ENCODE data around the gene CDH3.
"Not testable (repeated sequence)": the region's sequence is repeated elsewhere in the genome, so short reads cannot be mapped to it uniquely, and the experiment has no call there.

Gene CDH3

DNA sequence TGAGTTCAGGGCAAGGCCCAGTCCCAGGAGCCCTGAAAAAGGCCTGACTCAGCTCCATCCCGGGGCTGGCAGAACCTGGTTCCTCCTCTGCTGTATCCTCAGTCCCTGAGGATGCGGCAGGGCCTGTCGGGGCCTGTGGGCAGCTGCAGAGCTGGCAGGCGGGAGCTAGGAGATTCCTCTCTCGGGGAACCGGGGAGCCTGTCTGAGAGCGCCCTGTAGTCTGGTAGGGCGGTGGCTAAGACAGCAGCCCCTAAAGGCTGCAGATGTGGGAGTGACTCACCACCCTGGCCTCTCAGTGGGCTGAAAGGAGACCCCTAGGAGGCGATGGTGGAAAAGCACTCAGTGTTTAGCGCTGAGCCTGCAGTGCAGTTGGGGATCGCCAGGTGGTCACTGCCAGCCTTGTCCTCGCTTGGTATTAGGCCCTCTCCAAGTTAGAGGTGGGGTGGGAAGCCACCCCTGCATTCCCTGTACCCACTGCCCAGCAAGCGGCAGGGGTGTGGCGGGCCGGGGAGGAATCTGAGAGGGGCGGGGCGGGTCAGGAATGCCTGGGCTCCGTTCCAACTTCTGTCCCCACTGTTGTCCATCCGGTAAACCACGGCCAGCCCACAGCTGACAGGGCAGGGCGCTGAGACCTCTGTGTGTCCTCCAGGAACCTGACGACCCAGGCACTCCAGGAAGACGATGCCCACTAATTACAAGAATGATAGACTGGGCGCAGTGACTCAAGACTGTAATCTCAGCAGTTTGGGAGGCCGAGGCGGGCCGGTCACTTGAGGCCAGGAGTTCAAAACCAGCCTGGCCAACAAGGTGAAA lies 62.4 kb downstream of the CDH3 start:
- DNase-seq: peak; percentile 64

DNA sequence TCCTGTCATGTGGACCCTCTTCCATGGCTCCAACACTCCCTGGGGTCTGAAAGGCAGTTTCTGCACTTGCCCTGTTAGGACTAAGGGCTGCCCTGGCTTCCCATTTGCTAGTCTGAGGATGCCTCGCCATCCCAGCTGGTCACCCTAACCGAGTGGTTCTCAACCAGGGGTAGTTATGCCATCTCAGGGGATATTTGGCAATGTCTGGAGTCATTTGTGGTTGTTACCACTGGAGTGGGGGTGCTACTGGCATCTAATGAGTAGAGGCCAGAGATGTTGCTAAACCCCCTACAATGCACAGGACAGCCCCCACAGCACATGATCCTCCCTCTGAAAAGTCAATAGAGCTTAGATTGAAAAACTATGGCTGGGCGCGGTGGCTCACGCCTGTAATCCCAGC lies 65.1 kb downstream of the CDH3 start:
- DNase-seq: no peak

DNA sequence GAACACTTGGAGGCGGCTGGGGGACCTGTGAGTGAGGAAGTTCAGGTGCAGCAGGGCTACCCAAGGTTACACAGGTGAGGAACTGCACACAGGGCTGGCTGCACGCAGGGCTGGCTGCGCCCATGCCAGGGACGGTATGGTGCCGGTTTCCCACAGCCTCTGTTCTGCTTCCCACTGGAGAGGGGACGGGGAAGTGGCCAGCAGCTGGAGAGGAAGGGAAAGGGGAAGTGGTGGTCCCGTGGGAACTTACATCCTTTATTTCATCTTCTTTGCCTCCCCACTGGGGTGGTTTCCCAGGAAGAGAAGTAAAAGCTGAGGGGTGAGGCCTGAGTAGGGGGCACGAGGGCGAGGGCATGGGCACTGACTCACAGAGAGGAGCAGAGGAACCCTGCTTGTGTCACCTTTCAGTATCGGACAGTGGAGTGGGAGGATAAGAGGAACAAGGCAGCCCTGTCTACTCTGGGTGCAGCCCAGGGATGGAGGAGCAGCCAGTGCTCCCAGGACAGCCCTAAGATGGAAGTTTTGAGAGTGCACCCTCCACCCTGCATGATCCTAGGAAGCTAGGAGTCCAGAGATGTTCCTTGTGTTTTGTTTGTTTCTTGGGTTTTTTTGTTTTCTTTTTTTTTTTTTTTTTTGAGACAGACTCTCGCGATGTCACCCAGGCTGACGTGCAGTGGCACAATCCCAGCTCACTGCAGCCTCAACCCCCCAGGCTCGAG lies 66.5 kb downstream of the CDH3 start:
- DNase-seq: no peak

DNA sequence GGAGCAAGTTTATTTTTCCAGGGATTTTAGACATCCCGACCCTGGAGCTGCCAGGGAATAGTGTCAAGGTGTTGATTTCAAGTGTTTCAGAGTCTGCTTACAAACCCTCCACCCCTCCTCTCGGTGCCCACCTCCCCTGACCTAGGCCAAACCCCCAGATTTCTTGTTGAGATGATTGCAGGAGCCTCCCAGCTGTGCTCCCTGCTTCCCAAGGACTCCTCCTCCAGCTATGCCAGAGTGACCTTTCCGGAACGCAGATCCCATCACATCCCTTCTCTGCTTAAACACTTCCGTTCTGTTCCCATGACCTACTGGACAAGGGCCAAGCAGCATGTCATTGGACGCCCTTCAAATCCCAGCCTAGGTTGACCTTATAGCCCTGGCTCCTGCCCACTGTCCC lies 68.3 kb downstream of the CDH3 start:
- no peak for DNase-seq

DNA sequence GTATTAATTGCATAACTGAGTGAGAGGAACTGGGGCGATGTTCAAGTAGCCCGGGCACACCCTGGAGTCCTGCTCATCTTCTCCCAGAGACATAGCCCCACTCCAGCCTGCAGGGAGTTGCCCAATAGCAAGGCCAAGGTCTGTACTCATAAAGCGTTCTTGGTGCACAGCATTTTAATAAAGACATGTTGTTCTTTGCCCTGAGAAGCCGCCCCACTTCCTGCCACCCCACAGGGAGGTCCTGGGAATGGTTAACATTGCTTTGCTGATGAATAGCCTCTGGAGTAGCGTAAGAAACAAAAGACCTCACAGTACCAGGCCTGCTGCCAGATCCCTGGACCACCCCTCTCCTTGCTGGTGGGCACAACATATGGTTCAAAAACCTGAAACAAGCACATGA lies 70.4 kb downstream of the CDH3 start:
- no peak for DNase-seq

DNA sequence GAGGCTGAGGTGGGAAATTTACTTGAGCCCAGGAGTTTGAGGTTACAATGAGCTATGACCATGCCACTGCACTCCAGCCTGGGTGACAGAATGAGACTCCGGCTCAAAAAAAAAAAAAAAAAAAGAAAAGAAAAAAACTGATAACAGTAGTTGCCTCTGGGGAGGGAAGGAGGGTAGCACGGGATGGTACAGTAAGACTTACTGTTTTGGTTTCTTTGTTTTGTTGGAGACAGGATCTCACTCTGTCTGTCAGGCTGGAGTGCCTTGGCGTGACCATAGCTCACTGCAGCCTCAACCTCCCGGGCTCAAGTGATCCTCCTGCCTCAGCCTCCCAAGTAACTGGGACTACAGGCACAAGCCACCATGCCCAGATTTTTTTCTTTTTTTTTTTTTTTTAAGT lies 71.4 kb downstream of the CDH3 start:
- DNase-seq: not testable (repeated sequence)

DNA sequence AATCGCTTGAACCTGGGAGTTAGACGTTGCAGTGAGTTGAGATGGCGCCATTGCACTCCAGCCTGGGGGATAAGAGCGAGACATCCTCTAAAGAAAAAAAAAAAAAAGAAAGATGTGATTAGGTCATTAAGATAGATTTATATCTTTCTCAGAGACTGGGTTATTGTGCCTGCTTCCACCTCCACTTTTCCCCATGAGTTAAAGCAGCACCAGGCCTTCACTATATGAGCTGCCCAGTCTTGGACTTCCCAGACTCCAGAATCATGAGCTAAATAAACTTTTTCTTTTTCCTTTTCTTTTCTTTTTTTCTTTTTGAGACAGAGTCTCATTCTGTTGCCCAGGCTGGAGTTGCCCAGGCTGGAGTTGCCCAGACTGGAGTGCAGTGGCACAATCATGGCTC lies 72.6 kb downstream of the CDH3 start:
- no peak for DNase-seq

DNA sequence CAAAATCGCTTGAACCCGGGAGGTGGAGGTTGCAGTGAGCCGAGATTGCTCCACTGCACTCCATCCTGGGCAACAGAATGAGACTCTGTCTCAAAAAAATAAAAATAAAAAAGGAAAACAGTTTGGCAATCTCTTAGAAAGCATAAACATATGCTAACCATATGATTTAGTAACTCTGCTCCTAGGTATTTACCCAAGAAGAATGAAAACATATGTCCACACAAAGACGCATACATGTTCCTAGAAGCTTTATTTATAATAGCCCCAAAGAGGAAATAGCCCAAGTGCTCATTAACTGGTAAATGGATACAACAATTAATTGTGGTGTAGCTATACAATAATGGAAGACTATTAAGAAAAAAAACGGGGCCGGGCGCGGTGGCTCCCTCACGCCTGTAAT lies 73.5 kb downstream of the CDH3 start:
- DNase-seq: no peak

DNA sequence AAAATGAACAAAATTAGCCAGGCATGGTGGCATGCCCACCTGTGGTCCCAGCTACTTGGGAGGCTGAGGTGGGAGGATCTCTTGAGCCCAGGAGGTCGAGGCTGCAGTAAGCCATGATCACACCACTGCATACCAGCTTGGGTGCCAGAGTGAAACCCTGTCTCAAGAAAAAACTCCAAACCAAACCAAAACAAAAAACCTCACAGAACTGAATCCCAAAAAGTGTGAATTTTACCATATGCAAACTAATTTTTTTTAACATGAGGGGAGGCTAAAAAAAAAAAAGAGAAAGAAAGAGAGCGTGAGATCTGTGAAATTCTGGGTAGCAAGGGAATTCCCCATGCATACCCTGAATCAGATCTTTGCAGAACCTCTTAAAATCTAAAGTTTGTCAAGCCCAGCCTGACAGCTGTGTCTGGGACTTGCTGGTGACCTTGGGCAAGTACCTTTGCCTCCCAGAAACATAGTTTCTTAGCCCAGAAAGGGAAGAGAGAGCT lies 74.9 kb downstream of the CDH3 start:
- no peak for DNase-seq

DNA sequence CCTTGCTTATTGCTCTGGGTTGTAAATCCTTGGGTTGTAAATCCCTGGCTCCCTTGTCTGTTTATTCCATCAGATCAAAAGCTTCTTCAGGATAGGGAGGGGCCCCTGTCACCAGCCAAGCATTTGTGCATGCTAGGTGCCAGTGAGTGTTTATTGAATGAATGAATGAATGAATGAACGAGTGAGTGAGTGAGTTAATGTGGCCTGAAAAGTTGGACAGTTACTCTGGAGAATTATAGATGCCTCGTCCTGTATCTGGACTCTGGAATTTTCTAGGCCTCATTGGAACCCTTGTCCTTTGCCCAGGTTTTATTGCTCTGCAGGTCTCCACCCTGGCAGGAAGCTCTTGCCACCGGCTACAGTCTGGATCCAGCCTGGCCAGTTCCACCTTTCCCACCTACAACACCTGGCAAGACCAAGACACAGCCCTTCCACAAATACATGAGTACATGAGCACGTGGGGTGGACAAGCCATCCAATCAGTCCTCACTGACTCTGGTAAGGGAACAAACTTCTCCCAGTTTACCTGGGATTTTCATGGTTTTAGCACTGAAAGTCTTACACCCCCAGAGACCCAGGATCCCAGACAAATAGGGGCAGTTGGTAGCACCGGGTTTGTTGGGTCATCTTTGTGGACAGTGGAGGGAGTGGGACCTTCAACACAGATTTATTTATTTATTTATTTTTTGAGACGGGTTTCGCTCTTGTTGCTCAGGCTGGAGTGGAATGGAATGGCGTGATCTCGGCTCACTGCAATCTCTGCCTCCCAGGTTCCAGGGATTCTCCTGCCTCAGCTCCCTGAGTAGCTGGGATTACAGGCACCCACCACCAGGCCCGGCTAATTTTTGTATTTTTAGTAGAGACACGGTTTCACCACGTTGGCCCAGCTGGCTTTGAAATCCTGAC lies 77.3 kb downstream of the CDH3 start:
- DNase-seq: no peak

DNA sequence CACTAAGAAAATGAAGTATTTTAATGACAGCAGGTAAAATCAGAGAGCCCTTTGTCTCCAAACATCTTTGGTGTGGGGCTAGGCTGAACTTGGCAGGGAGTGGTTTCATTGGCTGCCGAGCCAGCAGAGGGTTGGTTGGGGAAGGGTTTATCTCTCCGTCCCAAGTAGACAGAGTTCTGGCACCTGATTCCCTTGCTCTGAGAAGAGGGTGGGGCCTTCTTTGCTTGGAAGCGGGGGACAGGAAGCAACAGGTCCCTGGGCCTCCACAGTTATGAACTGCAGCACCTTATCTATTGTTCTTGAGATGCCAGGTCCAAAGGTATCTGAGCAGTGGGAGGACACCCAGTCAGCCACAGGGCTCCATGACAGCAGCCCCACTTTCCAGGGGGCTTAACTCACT lies 79.7 kb downstream of the CDH3 start:
- DNase-seq: no peak

DNA sequence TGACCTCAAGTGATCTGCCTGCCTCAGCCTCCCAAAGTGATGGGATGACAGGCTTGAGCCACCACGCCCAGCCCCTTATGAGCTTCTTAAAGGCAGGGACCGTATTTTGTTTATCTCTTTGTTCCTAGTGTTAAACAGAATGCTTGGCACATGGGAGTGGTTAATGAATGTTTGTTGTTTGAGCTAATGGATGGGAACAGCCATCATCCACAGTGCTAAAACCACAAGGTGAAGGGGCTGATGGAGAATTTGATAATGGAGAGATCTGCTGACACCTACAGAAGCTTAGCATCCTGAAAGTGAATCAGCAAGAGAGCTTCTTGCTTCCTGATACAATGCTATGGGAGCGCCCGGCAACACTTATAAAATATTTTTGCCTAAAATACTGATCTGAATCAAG lies 83.4 kb downstream of the CDH3 start:
- DNase-seq: no peak

DNA sequence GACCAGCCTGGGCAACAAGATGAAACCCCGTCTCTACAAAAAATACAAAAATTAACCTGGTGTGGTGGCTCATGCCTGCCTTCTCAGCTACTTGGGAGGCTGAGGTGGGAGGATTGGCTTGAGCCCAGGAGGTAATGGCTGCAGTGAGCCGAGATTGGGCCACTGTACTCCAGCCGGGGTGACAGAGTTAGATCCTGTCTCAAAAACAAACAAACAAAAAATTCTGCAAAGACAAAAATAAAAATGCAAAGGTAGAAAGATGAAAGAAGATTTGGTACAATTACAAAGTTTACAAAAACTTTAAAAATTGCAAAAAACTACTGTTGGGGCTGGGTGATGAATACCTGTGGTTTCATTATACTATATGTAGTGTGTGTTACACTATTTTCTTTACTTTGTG lies 86.5 kb downstream of the CDH3 start:
- no peak for DNase-seq

DNA sequence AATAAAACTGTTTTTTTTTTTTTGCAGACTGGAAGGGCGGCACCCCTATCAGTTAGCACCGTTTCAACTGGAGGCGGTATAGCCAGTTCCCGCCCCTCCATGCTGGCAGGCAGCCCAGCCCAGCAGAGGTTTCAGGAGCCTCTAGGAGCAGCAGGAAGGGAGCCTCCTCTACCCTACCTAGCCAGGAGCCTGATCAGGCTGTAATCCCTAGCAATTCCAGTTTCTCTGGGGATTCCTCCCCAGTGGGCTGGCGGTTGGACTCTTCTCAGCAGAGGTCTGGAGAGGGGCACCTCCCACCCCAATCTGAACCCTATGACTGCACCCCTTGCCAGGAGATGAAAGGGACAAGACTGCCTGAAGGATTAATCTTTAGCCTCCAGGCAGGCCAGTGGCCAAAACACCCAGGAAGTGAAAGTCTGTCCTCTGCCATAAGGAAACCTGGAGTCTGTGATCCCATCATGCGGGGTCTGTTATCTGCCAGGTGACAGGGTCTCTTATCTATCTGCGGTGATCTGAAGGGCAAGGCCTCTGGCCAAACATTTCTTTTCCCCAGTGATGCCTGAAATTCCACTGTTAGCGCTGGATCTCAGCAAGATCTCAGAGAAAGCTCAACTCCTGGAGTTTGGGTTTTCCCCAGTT lies 87.1 kb downstream of the CDH3 start:
- no peak for DNase-seq

DNA sequence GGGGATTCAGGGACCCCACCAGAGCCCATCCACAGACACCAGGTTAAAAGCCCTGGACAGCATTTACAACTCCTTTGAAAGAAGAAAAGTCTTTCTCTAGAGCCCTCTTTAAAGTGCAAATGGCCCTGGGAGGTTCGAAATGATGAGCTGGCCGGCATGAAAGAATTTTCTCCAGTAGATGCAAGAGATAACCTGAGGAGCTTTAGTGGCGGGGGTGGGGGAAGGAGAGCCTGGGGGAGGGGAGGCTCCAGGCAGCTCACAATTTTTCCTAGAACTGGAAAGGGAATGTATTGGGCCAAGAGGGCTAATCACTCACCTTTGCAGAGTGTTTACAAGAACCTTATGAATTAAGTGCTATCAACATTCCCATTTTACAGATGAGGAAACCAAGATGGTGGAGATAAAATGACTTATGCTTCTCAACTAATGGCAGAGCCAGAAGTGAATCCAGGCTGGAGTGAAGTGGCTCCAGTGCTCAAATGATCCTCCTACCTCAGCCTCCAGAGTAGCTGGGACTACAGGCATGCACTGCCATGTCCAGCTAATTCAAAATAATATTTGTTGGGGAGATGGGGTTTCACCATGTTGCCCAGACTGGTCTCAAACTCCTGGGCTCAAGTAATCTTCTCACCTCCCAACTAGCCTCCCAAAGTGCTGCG lies 87.8 kb downstream of the CDH3 start:
- DNase-seq: no peak

DNA sequence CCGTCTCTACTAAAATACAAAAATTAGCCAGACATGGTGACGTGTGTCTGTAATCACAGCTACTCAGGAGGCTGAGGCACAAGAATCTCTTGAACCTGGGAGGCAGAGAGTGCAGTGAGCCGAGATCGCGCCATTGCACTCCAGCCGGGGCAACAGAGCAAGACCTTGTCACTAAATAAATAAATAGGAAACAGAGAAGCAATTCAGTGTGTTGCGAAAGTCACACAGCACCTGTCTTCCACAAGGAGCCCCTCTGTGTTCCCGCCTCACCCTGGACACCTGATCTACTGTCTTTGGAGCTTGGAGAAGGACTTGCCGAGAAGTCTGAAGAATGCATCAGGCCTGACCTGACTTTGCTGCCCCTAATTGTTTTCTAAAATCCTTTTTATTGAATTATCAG lies 88.5 kb downstream of the CDH3 start:
- DNase-seq: no peak

DNA sequence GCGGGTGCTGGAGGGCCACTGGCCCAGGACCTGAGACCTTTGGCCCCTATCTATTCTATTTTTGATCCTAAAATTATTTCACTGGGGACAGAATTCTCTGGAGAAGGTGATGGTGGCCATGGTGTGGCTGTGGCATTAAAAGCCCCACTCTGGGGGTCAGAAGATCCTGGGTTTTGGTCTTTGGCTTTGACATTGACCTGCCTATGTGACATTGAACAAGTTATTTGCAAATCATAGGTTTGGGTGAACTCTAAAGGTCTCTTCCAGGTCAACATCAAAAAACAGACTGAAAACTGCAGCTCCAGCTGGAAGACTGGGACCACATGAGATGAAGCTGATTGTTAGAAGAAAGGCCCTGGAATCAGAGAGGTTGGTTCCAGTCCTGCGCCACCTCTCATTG lies 89.7 kb downstream of the CDH3 start:
- DNase-seq: no peak

DNA sequence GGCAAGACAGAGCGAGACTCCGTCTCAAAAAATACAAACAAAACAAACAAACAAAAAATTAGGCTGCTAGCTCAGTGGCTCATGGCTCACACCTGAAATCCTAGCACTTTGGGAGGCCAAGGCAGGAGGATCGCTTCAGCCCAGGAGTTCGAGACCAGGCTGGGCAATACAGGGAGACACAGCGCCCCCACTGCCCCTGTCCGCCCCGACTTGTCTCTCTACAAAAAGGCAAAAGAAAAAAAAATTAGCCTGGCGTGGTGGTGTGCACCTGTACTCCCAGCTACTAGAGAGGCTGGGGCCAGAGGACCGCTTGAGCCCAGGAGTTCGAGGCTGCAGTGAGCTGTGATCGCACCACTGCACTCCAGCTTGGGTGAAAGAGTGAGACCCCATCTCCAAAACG lies 91.5 kb downstream of the CDH3 start:
- DNase-seq: no peak

DNA sequence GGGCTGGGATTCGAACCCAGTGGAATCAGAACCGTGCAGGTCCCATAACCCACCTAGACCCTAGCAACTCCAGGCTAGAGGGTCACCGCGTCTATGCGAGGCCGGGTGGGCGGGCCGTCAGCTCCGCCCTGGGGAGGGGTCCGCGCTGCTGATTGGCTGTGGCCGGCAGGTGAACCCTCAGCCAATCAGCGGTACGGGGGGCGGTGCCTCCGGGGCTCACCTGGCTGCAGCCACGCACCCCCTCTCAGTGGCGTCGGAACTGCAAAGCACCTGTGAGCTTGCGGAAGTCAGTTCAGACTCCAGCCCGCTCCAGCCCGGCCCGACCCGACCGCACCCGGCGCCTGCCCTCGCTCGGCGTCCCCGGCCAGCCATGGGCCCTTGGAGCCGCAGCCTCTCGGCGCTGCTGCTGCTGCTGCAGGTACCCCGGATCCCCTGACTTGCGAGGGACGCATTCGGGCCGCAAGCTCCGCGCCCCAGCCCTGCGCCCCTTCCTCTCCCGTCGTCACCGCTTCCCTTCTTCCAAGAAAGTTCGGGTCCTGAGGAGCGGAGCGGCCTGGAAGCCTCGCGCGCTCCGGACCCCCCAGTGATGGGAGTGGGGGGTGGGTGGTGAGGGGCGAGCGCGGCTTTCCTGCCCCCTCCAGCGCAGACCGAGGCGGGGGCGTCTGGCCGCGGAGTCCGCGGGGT lies 92.1 kb downstream of the CDH3 start, which contains the start of gene CDH1:
Gene CDH1, plus strand, starts transcription at position 247 of the 684 bp plus-strand sequence. Its CDS starts 124 bp downstream, at position 371.
- no peak for DNase-seq

DNA sequence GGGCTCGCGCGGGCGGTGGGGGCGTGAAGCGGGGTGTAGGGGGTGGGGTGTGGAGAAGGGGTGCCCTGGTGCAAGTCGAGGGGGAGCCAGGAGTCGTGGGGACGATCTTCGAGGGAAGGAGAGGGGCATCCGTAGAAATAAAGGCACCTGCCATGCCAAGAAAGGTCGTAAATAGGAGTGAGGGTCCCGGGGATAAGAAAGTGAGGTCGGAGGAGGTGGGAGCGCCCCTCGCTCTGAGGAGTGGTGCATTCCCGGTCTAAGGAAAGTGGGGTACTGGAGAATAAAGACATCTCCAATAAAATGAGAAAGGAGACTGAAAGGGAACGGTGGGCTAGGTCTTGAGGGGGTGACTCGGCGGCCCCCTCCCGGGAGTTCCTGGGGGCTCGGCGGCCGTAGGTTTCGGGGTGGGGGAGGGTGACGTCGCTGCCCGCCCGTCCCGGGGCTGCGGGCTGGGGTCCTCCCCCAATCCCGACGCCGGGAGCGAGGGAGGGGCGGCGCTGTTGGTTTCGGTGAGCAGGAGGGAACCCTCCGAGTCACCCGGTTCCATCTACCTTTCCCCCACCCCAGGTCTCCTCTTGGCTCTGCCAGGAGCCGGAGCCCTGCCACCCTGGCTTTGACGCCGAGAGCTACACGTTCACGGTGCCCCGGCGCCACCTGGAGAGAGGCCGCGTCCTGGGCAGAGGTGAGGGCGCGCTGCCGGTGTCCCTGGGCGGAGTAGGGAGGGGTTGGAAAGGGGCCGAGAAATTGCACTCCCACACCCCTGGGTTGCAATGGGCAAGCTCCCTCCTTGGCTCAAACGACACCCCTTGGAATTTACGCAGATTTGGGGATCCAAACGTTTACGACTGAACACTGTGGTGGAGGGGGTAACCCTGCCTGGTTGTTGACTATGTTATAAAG lies 92.9 kb downstream of the CDH3 start:
- no peak for DNase-seq

All from T1000 (cell line).